Activated CD4-positive, alpha-beta T cell treated with anti-CD3 and anti-CD28 coated beads for 1 hour (primary cell): Measurements from ENCODE around the gene C10orf90.

ENCODE experiments used
- DNase-seq: peaks from one replicate; pipeline ENCODE4 v3.0.0-alpha.2; 2020

C10orf90 gene

DNA sequence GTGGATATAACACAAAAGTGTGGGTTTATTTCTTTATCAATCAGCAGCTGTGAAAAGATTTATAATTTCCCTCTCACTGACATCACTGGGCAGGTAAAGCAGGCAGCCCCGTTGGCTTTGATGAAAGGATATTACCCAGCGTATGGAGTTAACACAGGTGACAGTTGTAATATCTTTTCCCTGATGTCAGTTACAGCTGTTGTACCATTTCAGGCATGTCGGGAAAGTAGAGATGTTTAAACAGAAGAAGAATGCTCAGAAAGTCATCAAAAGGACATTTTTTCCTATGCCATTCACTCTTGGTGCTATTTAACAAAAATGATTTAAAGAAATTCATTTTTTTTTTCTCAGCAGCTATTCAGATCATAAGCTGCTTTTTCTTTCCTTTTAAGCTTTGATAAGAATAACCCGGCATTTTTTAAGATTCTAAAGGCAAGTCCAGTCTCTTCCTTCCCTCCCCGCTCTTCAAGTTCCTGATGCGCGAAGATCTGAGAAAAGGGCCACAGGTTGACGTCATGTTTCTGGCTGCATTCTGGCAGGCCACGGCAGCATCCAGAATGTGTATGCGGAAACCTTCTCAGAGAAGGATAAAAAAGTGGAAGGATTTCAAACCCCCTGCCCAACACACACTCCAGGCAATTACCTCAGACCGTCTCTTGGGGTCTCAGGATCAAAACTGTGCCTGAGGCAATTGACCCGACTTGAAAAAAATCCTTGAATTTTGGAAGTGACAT lies 249.8 kb downstream of the C10orf90 start:
- no peak for DNase-seq

DNA sequence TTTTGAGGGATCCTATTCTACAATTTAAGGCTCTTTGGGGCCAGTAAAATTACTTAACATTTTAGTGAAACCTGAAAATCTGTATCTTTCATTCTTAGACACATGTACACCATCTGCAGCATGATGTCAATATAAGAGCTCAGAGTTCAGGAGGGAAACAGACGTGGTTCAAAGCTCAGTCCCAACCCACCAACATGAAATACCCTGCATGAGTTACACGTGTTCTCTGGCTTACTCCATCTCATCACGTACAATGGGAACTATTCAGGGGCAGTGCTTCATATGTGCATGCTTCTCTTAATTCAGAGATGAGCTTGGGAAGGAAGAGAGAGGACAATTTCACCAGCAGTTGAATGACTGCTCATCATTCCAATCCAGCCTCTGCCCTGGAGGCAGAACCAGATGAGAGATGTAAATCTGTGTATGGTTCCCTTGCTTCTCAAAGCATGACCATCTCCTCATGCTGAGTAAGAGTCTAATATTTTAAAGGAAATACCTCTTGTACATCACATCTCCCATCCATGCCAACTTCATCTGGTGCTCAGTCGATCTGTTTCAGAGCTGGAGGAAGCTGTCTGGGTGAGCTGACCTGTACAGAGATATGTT lies 253.2 kb downstream of the C10orf90 start:
- DNase-seq = no peak

DNA sequence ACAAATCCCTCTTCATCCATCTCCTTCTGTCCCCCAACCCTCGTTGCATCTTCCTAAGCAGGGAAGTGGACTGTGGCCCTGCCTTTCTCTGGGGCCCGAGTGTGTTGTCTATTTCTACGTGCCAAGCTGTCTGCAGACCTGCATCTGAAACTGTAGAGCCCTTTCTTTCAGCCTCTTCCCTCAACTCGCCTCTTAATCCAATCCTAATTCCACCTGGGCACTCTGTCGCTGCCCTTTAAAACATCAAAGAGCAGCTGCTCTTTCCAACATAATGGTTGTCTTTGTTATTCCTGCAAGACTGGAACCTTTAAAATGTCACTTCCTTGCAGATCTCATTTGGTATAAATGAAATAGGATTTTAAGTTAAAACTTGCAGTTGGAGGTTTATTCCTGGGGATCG lies 260.7 kb downstream of the C10orf90 start:
- DNase-seq = no peak

DNA sequence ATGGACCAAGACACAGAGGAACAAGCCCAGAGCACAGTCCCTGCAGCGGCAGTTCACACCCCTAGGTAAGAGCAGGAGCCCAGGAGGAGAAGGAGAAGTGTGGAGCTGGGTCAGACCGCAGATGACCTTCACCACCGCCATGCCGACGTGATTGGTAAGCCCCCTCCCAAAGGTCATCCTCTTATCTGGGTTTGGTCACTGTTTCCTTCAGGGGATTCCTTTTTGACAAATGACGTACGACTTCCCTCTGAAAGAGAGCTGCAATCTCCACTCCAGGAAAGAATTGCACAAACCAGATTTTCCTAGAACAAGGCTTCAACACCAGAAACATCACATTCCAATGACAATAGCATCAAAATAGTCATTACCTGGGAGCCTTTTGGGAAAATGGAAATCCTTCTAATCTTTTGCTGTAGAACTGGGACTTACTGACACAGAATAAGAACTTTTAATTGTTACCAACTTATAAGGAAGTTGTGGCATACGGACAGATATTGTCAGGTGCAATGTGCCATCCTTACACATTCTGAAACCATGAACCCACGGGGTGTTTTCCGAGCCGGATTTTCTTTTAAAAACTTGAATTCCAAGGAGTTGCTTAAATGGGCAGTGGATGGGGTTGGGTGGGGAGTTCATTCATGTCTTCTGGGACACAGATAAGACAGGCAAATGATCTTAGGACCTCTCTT lies 261.4 kb downstream of the C10orf90 start:
- no peak for DNase-seq

DNA sequence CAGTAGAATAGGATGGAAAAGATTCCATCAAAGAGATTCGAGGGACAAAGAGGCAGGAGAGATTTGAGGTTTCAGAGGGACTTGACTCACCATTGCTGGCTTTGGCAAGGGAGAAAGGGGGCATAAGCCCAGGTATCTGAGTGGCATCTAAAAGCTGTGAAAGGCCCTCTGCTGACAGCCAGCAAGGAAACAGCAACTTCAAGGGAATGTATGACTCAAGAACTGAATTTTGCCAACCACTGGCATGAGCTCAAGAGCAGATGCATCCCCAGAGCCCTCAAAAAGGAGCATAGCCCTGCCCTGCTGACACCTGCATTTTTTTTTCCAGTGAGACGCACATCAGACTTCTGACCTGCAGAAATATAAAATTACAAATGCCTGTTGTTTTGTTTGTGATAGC lies 262.7 kb downstream of the C10orf90 start:
- DNase-seq = no peak

DNA sequence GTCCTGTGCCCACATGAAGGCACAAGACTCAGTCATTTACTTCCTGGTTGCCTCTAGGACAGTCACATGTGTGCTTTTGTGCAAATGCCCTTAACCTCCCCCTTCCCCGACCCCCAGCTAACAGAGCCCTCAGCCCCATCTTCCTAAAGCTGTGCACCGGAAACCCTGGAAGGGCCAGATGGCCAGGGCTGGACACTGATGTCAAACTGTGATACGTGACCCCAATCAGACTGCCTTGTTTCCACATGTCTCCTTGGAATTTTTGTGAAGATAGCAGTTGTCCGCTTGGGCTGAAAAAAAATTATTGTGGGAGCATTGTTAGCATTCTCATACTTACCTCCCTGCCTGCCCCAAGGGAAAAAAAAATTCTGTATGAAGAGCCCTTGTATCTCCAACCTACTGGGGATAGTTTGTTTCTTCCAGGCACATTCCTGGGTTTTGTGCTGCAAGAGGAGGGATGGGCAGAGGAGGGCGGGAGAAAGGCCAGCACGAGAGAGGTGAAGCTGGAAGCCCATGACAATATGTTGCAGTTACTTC lies 265.2 kb downstream of the C10orf90 start:
- no peak for DNase-seq

DNA sequence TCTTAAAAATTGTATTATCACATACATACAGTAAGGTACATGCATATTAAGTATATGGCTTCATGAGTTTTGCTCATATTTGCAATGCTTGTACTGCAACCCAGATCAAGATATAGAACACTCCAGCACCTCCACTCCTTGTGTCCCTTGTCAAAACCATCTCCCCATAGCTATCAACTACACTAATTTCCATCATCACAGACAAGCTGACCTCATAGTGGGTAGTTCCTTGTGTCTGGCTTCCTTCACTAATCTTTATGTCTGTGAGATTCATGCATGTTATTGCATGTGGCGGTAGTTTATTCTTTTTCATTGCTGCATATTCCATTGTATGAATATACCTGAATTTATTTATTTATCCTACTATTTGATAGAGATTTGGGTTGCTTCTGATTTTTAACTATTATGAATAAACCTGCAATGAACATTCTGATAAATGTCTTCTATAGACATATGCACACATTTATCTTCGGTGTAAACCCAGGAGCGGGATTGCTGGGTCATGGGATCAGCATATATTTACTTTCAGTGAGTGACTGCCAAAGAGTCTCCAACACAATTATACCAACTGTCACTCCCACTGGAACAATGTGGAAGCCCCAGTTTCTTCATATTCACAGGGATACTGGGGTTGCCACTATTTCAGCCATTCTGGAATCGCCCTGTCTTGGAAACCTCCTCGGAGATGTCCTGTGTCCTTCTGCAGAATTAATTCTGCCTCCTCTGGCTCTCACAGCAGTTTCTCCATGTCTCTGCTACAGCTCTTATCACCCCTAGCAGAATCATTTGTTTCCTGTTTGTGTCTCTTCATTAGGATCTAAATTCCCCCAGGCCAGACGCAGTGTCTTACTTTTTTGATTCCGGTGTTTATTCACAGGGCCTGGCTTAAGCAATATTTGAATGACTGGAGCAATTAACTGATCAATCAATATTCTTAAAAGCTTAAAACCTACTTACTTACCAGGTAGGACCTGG lies 267.5 kb downstream of the C10orf90 start:
- no peak for DNase-seq

DNA sequence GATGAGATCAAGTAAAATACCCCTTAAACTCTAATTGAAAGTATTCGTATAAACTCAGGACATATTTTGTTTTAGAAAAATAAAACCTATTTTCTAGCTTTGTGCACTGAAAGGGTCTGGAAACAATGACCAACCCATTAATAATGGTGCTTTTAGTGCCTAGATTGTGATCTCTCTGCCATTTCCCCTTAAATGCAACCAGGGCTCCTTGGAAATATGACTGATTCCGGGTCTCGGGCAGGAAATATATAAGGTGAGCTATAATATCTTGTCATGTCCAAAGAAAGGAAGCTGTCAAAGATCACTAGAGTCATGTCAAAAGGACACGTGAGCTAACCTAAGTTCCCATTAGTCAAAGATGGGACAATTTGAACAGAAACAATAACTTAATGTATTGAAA lies 269.9 kb downstream of the C10orf90 start:
- no peak for DNase-seq

DNA sequence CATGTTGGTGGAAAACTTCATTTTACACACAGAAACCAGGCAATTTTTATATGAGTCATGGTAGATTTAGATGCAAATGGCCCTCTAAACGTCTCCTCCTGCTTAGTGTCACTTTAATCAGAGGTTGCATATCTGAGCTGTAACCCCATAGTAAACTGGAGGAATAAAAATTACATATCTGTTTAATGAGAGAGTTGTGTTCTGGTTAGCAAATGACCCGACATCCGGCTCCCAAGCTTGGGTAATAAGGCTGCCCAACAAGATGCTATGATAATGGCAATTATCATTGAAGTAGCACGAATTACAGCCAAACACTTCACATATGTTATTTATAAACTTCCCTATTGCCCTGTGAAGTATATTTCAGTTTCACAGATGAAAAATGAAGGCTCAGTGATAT lies 271.6 kb downstream of the C10orf90 start:
- no peak for DNase-seq

DNA sequence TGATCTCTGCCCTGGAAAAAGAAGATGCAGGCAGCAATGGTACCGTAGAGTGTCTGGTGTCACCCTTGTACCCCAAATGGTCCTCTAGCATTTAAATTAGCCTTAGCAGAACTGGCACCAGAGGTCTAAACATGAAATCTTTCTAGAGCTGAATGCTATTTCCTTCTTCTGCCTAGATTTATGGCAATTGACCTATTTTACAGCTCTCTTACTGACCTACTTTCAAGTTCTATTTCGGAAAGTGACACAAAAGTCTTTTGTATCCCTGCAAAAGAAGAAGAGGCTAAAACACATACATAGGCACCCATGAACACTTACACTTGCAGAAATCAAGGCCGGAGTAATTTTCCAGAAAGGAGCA lies 272.1 kb downstream of the C10orf90 start:
- no peak for DNase-seq

DNA sequence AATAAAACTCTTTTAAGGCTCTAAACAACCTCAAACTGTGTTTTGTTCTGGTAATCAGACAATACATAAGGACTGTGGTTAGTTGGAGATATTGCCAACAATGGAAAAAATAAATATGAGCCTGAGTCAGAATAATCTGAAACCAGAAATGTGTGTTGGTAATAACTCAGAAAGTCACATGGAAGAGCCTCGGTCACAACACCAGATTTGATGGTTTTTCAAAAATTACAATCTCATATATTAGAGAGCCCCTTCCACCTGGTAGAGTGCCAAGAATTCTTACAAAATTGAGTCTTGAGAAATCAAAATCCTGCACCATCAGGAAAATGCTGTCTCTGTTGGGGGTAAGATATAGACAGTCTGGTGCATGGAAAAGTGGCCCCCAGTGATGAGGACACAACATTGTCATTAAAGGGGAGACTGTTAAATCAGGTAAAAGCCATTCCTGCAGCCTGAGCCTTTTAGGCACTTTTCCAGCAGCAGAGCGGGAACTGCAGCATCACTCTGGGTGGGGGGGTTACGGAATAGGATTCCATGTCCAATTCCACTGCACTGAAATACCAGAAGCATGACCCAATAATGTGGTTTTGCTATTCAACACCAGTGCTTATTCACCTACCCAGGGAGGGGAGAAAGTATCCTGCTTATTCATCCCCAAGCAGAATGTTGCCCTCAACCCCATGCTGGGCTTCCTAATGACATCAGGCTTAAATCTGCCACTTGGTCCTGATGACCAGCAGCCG lies 272.7 kb downstream of the C10orf90 start:
- DNase-seq = no peak

DNA sequence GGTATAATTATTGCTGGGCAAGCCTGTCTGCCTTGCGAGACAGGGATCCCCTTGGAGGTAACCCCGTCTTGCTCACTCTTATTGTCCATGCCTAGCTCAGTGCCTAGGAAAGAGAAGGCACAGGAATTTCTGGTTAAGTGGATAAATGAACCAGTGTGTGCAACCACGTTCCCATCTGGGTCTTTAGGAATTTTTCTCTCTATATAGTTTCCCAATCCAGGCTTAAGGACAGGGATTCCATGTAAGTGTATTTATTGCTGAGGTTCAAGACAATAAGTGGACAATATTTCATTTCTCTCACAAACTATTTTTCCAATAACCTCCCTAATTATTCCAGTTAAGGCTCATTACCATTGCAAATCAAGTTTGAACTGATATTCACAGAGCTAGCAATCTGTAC lies 273.3 kb downstream of the C10orf90 start:
- DNase-seq = no peak

DNA sequence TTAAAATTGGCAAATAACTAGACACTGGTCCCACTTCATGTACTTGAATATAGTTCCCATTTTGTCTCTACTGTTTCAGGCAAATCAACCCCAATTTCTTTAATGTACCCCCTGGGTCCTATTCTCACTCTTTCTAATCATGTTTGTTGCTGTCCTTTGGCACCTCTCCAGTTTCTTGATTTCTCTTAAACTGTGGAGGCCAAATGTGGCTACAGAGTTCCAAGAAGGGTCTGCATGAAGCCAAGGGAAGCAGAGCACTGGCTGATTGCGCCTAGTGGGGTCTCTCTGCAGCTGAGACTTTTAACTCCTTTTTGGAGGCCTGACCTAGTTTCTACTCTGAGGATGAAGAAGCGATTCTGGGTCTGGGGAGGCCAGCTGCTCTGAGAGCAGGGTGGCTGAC lies 275.5 kb downstream of the C10orf90 start:
- DNase-seq = no peak

DNA sequence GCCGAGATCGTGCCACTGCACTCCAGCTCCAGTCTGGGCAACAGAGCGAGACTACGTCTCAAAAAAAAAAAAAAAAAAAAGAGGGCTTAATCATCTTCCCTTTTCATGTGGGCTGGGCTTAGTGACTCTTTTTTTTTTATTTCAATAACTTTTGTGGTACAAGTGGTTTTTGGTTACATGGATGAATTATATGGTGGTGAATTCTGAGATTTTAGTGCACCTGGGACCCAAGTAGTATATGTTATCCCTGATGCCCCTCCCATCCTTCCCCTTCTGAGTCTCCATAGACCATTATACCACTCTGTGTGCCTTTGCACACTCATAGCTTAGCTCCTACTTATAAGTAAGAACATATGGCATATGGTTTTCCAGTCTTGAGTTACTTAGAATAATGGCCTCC lies 277.4 kb downstream of the C10orf90 start:
- DNase-seq = no peak

DNA sequence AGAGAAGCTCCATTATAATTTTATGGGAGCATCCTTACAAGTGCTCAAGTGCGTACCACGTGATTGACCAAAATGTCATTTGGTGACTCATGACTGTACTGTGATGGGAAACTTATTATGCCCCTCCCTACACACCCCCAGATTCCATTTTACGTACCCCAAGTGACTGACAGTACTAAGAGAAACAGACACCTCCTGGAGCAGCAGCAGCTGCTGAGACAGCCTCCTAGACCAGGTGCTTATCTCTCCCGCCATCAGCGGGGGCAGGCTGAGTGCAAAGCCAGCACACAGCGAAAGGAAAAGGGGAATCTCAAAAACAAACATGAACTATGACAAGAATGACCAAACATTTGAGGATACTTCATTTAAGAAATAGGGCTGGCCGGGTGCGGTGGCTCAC lies 278.0 kb downstream of the C10orf90 start:
- DNase-seq = no peak

DNA sequence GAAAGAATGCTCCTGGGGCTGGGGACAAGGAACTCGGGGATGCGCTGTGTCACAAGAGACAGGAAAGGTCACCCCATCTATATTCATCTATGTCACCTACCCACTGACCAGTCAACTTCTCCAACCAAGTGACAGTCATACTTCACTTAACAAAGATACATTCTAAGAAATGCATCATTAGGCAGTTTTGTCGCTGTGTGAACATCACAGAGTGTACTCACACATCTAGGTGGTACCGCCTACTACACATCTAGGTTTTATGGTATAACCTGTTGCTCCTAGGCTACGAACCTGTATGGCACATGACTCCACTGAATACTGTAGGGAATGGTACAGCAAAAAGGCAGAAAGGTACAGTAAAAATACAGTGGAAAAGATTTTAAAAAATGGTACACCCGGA lies 278.4 kb downstream of the C10orf90 start:
- DNase-seq = no peak

DNA sequence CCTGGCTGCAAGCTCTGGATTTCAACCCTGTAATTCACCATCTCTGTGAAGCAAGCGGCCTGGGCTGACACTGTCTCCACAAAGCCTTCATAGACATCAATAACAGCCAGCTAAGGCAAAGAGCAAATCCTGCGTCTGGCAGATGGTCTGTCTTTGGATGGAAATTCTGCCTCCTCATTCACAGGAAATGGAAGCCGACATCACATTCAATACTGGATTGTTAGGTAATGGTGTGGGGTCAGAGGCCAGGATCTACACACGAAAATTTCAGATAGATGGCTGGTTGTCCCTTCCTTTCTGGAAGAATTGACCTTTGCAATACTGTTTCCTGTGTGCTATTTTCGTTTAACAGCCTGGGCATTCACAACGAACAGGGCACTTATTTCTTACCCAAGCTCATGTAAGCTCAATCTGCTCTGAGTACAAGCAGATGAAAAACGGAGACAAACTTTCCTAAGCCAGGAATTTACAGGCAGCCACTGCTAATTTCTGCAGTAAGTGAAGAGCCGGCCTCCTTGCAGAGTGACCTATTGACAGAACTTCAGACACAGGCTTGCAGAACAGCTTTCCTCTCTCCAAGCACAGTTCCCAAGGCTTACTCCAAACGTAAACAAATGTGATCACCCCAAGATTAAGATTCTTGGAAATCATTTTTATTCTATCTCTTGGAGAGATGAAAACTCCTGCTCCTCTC lies 279.2 kb downstream of the C10orf90 start:
- DNase-seq = no peak

DNA sequence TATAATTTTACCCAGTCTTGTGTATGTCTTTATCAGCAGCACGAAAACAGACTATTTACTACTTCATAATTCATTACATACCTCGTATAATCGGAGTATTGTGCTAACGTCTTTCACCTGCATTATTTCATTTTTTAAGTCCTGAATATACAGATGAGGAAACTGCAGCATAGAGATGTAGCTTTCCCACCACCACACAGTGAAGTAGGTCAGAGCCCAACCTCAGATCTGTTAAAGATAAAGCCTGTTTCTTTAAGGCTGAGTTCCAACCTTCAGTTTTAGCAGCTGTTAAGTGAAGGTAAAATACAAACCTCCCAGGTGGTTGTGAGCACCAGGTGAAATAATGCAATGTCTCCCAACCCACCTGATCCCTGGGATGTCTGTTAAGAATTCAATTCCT lies 280.2 kb downstream of the C10orf90 start:
- DNase-seq = no peak

DNA sequence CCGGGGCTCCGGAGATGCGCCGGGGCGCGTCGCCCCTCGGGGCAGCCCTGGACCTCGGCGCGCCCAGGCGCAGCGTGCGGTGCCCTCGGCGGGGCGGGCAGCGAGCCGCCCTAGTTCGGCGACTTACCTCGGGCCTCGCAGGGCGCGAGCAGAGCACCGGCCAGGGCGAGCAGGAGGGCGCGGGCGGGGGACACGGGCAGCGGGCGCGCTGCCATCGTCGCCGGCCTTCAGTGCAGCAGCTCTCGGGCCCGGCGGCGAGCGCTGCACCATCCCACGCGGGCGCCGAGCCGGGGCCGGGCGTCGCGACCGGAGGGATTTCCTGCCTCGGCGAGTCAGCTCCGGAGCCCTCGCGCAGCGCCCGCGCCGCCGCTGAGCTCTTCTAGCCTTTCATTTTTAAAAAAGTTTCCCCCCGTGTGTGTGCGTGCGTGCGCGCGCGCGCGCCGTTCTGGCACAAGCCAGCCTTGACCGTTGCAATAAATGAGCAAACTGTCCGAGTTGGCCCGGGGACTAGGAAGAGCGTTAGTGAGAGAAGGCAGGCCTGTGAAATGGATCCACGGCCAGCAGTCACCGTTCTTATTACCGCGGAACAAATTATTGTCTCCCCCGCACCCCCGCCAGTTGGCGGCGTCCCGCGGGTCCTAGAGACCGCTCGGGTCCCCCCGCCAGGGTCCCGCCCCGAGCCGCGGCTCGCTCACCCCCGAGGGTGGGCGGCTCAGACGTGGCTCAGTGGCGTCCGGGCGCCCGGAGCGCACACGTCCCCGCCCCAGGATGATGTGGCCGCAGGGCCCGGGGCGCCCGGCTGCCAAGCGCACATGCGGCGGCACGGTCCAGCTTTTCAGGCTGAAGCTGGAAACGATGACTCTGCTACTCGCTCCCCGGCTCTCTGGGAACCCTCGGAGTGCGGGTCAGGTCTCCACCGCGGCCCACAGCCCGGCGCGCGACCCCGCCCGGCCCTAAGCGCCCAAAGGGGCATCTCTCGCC lies 282.3 kb downstream of the C10orf90 start, which contains the start of gene ADAM12:
ADAM12 (minus strand) TSS at position 547 of the 981 bp plus-strand sequence; CDS start at position 215, 332 bp downstream.
- no peak for DNase-seq
